ENCODE measurements around the gene AGPS. TPM values are rescaled to one million over a fixed set of nuclear protein-coding genes. Genes with fewer than 3 reads are reported as not detected.

AGPS gene
- total RNA-seq, 1 donor from 2014 or later, result 26.4 TPM

DNA sequence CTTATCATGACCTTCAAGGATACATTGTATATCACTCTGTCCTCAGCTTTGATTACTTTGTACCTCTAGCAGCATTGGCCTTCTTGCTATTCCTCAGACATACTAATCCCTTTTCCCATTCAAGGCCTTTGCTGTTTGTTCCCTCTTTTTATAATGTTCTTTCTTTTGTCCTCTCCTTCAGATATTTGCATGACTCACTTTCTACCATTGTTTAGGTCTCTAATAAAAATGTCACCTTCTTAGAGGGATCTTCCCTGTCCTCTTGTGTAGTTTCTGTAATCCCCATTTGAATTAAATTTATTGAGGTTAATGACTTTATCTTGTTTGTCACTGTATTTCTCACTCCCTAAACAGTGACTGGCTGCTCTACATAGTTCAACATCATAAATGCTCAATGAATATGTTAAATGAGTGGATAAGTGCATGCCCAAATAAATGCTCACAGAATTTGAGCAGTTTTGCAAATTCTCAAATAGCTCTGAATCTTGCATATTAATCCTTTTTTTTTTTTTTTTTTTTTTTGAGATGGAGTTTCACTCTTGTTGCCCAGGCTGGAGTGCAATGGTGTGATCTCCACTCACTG lies 135.9 kb downstream of the AGPS start:
- DNase-seq, result no peak
- Histone ChIP-seq H3K36me3 (peaks cover 5% of the 10 kb centered on the region), H3K27me3 (ENCODE audit: low read depth) (no peaks in the 10 kb centered on the region), H3K9me3 (replicated peaks) (no peaks in the 10 kb centered on the region), H3K27ac (replicated peaks) (no peak overlapping the region), H3K4me1 (no peaks in the 10 kb centered on the region), H3K4me3 (no peak overlapping the region)
- intact Hi-C loops (cut with micrococcal nuclease), result no loop called here
- TF ChIP-seq, protein P1, sequence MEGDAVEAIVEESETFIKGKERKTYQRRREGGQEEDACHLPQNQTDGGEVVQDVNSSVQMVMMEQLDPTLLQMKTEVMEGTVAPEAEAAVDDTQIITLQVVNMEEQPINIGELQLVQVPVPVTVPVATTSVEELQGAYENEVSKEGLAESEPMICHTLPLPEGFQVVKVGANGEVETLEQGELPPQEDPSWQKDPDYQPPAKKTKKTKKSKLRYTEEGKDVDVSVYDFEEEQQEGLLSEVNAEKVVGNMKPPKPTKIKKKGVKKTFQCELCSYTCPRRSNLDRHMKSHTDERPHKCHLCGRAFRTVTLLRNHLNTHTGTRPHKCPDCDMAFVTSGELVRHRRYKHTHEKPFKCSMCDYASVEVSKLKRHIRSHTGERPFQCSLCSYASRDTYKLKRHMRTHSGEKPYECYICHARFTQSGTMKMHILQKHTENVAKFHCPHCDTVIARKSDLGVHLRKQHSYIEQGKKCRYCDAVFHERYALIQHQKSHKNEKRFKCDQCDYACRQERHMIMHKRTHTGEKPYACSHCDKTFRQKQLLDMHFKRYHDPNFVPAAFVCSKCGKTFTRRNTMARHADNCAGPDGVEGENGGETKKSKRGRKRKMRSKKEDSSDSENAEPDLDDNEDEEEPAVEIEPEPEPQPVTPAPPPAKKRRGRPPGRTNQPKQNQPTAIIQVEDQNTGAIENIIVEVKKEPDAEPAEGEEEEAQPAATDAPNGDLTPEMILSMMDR (IDR thresholded peaks at IDR 0.05; ENCODE audit: borderline replicate concordance), result no peak

DNA sequence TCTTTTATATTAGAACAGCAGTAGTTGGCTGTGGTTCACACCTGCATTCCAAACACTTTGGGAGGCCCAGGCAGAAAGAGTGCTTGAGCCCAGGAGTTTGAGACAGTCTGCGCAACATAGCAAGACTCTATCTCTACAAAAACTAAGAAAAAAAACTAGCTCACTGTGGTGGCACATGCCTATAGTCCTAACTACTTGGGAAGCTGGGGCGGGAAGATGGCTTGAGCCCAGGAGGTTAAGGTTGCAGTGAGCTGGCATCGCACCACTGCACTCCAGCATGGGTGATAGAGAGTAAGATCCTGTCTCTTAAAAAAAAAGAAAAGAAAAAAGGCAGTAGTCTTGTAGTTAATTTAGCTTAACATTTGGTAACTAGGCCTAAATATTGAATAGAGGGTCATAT lies 136.6 kb downstream of the AGPS start:
- Histone ChIP-seq H3K4me3 (no peak overlapping the region), H3K36me3 (no peaks in the 10 kb centered on the region), H3K27me3 (ENCODE audit: low read depth) (no peaks in the 10 kb centered on the region), H3K9me3 (replicated peaks) (no peaks in the 10 kb centered on the region), H3K27ac (replicated peaks) (no peak overlapping the region), H3K4me1 (no peaks in the 10 kb centered on the region)
- TF ChIP-seq, protein P1 (IDR thresholded peaks at IDR 0.05; ENCODE audit: borderline replicate concordance), result no peak
- intact Hi-C loops (cut with micrococcal nuclease), result no loop called here
- no peak for DNase-seq

DNA sequence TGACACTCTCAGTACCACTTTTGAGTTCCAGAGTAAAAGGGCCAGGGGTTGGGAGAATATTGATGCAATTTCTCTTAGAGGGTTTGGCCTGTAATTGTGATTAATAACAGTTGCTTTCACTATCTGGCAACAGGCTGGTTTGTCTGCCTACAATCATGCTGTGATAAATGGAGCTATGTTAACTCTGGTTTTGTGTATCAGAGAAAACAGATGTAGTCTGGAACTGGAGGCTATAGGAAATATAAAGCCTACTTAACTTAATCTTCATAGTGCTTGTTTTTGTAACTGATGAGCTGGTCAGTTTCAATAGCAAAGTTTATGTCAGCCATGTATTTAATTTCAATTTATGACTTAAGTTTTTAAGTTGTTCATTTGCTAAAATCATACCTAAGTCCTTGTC lies 138.0 kb downstream of the AGPS start:
- no peak overlapping the region for H3K4me3 ChIP-seq
- TF ChIP-seq, protein P1 (IDR thresholded peaks at IDR 0.05; ENCODE audit: borderline replicate concordance), result no peak
- no peaks in the 10 kb centered on the region for H3K36me3 ChIP-seq
- intact Hi-C loops (cut with micrococcal nuclease), result no loop called here
- DNase-seq, result no peak
- no peaks in the 10 kb centered on the region for H3K27me3 ChIP-seq (ENCODE audit: low read depth)
- H3K4me1 ChIP-seq, result no peaks in the 10 kb centered on the region
- no peaks in the 10 kb centered on the region for H3K9me3 ChIP-seq (replicated peaks)
- H3K27ac ChIP-seq (replicated peaks), result no peak overlapping the region

DNA sequence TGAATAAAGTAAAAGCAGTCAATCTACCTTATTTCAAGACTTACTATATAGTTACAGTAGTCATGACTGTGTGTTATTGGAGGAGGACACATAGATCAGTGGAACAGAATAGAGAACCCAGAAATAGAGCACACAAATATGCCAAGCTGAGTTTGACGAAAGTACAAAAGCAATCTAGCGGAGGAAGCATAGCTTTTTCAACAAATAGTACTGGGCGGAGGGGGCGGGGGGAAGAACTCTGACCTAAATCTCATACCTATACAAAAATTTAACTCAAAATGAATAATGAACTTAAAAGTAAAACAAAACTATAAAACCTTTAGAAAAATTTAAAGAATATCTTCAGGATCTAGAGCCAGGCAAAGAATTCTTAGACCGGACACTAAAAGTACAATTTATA lies 139.1 kb downstream of the AGPS start:
- Histone ChIP-seq H3K36me3 (no peaks in the 10 kb centered on the region), H3K27me3 (ENCODE audit: low read depth) (no peaks in the 10 kb centered on the region), H3K4me1 (no peaks in the 10 kb centered on the region), H3K9me3 (replicated peaks) (no peaks in the 10 kb centered on the region), H3K4me3 (no peak overlapping the region), H3K27ac (replicated peaks) (no peak overlapping the region)
- intact Hi-C loops (cut with micrococcal nuclease), result no loop called here
- DNase-seq, result no peak
- TF ChIP-seq, protein P1 (IDR thresholded peaks at IDR 0.05; ENCODE audit: borderline replicate concordance), result no peak

- Histone ChIP-seq H3K27me3 (ENCODE audit: low read depth) (no peaks in the 10 kb centered on the region), H3K36me3 (no peaks in the 10 kb centered on the region), H3K9me3 (replicated peaks) (no peaks in the 10 kb centered on the region), H3K27ac (replicated peaks) (no peak overlapping the region), H3K4me3 (no peak overlapping the region), H3K4me1 (no peaks in the 10 kb centered on the region)
- DNase-seq, result no peak
- intact Hi-C loops (cut with micrococcal nuclease), result no loop called here
- TF ChIP-seq, protein P1 (IDR thresholded peaks at IDR 0.05; ENCODE audit: borderline replicate concordance), result no peak
These were observed 140.0 kb downstream of the AGPS start for GRCh38 chr2:177532567-177532966.

Data from left ventricle myocardium inferior (tissue), 1 donor.